Liver (tissue), 3 donors: Measurements from ENCODE around the gene LRRN1.

Experiments used
- RXRA ChIP-seq, 2 donors: IDR thresholded peaks; 2 replicates each; pipeline ENCODE4 v1.6.1; 2017 to 2018; ENCODE audit warnings: antibody characterized with exemption in 2 of 2, mild to moderate bottlenecking in 1 of 2
- SP1 ChIP-seq: IDR thresholded peaks from 2 replicates; pipeline ENCODE4 v1.6.1; 2018; ENCODE audit warnings: antibody characterized with exemption, mild to moderate bottlenecking
- TAF1 ChIP-seq: conservative IDR thresholded peaks from 2 replicates; pipeline ENCODE4 v1.6.1; 2016; ENCODE audit warnings: antibody characterized with exemption, mild to moderate bottlenecking
- TF ChIP-seq, protein P1 (sequence below): fragments of 150-350 bp; IDR thresholded peaks from 2 replicates; pipeline ENCODE4 v1.5.1; 2017; ENCODE audit warnings: improper control_type of control experiment, low read depth, low read length; ENCODE audit not compliant: missing input control
- TF ChIP-seq, protein P2 (sequence below): IDR thresholded peaks from 2 replicates; pipeline ENCODE4 v1.6.1; 2016; ENCODE audit warnings: antibody characterized with exemption
- TF ChIP-seq, protein P3 (sequence below): IDR thresholded peaks from 2 replicates; pipeline ENCODE4 v1.6.1; 2016; ENCODE audit warnings: antibody characterized with exemption
- TF ChIP-seq, protein P4 (sequence below): IDR thresholded peaks from 2 replicates; pipeline ENCODE4 v1.6.1; 2016; ENCODE audit warnings: antibody characterized with exemption
- TF ChIP-seq, protein P5 (sequence below): IDR thresholded peaks from 2 replicates; pipeline ENCODE4 v1.6.1; 2016; ENCODE audit warnings: antibody characterized with exemption, mild to moderate bottlenecking
- donor health status: healthy.
- donor health status: healthy.

DNA sequence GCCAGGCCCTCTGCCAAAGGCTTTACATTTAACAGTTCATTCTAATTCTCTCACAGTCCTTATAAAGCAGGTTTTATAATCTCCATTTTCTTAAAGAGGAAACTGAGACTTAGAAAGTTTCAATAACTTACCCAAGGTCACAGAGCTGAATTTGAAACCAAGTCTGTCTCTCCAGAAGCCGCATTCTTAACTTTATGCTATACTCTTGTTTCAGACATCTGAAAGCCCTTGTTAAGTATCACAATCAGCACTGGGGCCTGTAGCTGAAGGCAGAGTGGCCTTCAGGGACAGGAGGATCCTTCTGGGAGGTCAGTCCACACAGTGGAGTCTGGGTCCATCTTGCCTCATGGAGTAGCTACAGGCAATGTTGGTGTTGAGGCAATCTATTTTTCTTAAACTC, 27.9 kb downstream of the LRRN1 start:
- TF ChIP-seq, protein P1, sequence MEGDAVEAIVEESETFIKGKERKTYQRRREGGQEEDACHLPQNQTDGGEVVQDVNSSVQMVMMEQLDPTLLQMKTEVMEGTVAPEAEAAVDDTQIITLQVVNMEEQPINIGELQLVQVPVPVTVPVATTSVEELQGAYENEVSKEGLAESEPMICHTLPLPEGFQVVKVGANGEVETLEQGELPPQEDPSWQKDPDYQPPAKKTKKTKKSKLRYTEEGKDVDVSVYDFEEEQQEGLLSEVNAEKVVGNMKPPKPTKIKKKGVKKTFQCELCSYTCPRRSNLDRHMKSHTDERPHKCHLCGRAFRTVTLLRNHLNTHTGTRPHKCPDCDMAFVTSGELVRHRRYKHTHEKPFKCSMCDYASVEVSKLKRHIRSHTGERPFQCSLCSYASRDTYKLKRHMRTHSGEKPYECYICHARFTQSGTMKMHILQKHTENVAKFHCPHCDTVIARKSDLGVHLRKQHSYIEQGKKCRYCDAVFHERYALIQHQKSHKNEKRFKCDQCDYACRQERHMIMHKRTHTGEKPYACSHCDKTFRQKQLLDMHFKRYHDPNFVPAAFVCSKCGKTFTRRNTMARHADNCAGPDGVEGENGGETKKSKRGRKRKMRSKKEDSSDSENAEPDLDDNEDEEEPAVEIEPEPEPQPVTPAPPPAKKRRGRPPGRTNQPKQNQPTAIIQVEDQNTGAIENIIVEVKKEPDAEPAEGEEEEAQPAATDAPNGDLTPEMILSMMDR = no peak
- TF ChIP-seq, protein P2, sequence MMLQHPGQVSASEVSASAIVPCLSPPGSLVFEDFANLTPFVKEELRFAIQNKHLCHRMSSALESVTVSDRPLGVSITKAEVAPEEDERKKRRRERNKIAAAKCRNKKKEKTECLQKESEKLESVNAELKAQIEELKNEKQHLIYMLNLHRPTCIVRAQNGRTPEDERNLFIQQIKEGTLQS = no peak
- TF ChIP-seq SP1 (no peak), RXRA (IDR thresholded peaks at IDR 0.05) (no peak), TAF1 (no peak)
- TF ChIP-seq, protein P3, sequence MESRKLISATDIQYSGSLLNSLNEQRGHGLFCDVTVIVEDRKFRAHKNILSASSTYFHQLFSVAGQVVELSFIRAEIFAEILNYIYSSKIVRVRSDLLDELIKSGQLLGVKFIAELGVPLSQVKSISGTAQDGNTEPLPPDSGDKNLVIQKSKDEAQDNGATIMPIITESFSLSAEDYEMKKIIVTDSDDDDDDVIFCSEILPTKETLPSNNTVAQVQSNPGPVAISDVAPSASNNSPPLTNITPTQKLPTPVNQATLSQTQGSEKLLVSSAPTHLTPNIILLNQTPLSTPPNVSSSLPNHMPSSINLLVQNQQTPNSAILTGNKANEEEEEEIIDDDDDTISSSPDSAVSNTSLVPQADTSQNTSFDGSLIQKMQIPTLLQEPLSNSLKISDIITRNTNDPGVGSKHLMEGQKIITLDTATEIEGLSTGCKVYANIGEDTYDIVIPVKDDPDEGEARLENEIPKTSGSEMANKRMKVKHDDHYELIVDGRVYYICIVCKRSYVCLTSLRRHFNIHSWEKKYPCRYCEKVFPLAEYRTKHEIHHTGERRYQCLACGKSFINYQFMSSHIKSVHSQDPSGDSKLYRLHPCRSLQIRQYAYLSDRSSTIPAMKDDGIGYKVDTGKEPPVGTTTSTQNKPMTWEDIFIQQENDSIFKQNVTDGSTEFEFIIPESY = no peak
- TF ChIP-seq, protein P4, sequence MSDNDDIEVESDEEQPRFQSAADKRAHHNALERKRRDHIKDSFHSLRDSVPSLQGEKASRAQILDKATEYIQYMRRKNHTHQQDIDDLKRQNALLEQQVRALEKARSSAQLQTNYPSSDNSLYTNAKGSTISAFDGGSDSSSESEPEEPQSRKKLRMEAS = no peak
- TF ChIP-seq, protein P5, sequence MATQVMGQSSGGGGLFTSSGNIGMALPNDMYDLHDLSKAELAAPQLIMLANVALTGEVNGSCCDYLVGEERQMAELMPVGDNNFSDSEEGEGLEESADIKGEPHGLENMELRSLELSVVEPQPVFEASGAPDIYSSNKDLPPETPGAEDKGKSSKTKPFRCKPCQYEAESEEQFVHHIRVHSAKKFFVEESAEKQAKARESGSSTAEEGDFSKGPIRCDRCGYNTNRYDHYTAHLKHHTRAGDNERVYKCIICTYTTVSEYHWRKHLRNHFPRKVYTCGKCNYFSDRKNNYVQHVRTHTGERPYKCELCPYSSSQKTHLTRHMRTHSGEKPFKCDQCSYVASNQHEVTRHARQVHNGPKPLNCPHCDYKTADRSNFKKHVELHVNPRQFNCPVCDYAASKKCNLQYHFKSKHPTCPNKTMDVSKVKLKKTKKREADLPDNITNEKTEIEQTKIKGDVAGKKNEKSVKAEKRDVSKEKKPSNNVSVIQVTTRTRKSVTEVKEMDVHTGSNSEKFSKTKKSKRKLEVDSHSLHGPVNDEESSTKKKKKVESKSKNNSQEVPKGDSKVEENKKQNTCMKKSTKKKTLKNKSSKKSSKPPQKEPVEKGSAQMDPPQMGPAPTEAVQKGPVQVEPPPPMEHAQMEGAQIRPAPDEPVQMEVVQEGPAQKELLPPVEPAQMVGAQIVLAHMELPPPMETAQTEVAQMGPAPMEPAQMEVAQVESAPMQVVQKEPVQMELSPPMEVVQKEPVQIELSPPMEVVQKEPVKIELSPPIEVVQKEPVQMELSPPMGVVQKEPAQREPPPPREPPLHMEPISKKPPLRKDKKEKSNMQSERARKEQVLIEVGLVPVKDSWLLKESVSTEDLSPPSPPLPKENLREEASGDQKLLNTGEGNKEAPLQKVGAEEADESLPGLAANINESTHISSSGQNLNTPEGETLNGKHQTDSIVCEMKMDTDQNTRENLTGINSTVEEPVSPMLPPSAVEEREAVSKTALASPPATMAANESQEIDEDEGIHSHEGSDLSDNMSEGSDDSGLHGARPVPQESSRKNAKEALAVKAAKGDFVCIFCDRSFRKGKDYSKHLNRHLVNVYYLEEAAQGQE = no peak
